ENCODE results near the gene NHERF1. TPM values are rescaled to one million over a fixed set of nuclear protein-coding genes. Genes with fewer than 3 reads are reported as not detected.

NHERF1 gene
- total and polyA plus RNA-seq, 2 donors from 2014 or later, result 71.3 to 448 TPM

DNA sequence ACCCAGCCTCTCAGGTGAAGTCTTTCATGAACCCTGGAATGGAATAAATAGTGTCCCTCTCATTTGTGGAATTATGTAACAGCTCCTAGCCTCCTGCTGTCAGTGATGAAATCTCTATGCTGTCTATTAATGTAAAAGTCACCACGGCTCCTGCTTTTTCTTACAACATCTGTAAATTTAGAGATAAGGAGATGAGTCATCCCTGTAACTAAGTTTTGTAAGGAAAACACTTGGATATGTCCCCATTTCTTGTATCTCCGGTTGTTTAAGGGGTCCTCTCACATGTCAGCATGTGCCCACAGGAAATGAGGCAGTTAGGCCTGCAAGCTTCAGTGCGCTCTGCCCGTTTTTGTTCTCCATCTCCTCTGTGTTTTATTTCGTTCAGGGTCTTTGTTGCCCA lies 30.5 kb downstream of the NHERF1 start:
- FAIRE-seq, result no peak
- Histone ChIP-seq H3K4me1 (ENCODE audit: control insufficient read depth in 2 of 3, insufficient read depth in 2 of 3, low read depth in 1 of 3, low read length in 3 of 3) (peaks cover 0 to 14% (median 12%) of the 10 kb centered on the region in 3 donors), H3K9me3 (ENCODE audit: control insufficient read depth in 2 of 3, insufficient read depth in 1 of 3, low read length in 3 of 3) (no peaks in the 10 kb centered on the region), H3K9ac (ENCODE audit: low read length in 3 of 3) (no peak overlapping the region), H3K27ac (ENCODE audit: low read depth in 2 of 2, low read length in 2 of 2) (no peak overlapping the region), H3K36me3 (ENCODE audit: control insufficient read depth in 2 of 3, insufficient read depth in 3 of 3, low read length in 3 of 3) (peaks cover 0 to 4% (median 0%) of the 10 kb centered on the region in 3 donors), H3K4me3 (ENCODE audit: low read length in 3 of 3) (no peak overlapping the region), H3K27me3 (ENCODE audit: control insufficient read depth, insufficient read depth, low read length) (no peaks in the 10 kb centered on the region)
- intact Hi-C loops (cut with DNase I), result no loop called here
- TF ChIP-seq, protein P1, sequence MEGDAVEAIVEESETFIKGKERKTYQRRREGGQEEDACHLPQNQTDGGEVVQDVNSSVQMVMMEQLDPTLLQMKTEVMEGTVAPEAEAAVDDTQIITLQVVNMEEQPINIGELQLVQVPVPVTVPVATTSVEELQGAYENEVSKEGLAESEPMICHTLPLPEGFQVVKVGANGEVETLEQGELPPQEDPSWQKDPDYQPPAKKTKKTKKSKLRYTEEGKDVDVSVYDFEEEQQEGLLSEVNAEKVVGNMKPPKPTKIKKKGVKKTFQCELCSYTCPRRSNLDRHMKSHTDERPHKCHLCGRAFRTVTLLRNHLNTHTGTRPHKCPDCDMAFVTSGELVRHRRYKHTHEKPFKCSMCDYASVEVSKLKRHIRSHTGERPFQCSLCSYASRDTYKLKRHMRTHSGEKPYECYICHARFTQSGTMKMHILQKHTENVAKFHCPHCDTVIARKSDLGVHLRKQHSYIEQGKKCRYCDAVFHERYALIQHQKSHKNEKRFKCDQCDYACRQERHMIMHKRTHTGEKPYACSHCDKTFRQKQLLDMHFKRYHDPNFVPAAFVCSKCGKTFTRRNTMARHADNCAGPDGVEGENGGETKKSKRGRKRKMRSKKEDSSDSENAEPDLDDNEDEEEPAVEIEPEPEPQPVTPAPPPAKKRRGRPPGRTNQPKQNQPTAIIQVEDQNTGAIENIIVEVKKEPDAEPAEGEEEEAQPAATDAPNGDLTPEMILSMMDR (IDR thresholded peaks at IDR 0.05; ENCODE audit: borderline replicate concordance, extremely low read depth, insufficient read depth), result no peak
- no peak for DNase-seq

DNA sequence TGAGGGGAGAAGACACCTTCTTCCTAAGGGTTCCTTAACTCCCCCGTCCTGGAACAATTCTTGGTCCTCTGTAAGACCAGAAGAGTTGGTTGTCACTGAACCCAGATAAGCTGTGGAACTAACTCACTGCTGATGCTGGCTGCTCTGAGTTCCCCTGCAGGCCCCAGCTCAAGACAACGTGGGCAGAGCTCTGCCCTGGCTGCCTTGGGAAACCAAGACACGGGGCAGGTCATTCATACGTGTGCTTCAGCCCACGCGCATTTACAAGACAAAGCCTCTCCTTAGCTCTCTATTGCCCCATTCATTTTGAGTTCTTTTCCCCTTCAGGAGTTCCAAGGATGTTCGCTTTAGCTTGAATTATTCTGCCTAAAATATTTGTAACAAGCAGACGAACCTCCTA lies 31.1 kb downstream of the NHERF1 start:
- FAIRE-seq, result no peak
- no peaks in the 10 kb centered on the region for H3K27me3 ChIP-seq (ENCODE audit: control insufficient read depth, insufficient read depth, low read length)
- peaks cover 0 to 4% (median 0%) of the 10 kb centered on the region in 3 donors for H3K36me3 ChIP-seq (ENCODE audit: control insufficient read depth in 2 of 3, insufficient read depth in 3 of 3, low read length in 3 of 3)
- H3K4me3 ChIP-seq (ENCODE audit: low read length in 3 of 3), result no peak overlapping the region
- peaks cover 0 to 14% (median 12%) of the 10 kb centered on the region in 3 donors for H3K4me1 ChIP-seq (ENCODE audit: control insufficient read depth in 2 of 3, insufficient read depth in 2 of 3, low read depth in 1 of 3, low read length in 3 of 3)
- TF ChIP-seq, protein P1 (IDR thresholded peaks at IDR 0.05; ENCODE audit: borderline replicate concordance, extremely low read depth, insufficient read depth), result no peak
- H3K9ac ChIP-seq (ENCODE audit: low read length in 3 of 3), result no peak overlapping the region
- DNase-seq, result no peak
- intact Hi-C loops (cut with DNase I), result no loop called here
- H3K9me3 ChIP-seq (ENCODE audit: control insufficient read depth in 2 of 3, insufficient read depth in 1 of 3, low read length in 3 of 3), result no peaks in the 10 kb centered on the region
- H3K27ac ChIP-seq (ENCODE audit: low read depth in 2 of 2, low read length in 2 of 2), result no peak overlapping the region

DNA sequence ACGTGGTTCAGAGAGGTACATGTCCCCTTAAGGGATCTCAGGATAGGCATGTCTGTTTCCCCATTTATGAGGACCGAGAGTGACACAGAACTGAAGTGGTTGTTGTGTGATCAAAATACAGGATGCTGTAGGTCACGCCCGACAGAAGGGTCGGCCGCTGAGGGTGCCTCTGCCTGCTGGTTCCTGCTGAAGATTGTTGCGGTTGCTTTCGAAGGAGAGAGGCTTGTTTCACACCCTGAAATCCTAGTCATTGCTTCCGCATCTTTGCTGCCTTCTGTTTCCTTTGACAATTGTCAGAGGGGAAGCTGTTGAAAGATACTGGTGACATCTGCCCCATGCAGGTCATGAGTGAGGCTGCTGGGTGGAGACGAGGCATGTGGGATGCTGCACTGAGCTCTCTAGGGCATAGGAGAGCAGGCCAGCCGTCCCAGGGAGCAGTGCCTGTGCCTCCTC lies 31.5 kb downstream of the NHERF1 start:
- TF ChIP-seq, protein P1 (IDR thresholded peaks at IDR 0.05; ENCODE audit: borderline replicate concordance, extremely low read depth, insufficient read depth), result no peak
- Histone ChIP-seq H3K27me3 (ENCODE audit: control insufficient read depth, insufficient read depth, low read length) (no peaks in the 10 kb centered on the region), H3K9me3 (ENCODE audit: control insufficient read depth in 2 of 3, insufficient read depth in 1 of 3, low read length in 3 of 3) (no peaks in the 10 kb centered on the region), H3K4me1 (ENCODE audit: control insufficient read depth in 2 of 3, insufficient read depth in 2 of 3, low read depth in 1 of 3, low read length in 3 of 3) (peaks cover 0 to 14% (median 12%) of the 10 kb centered on the region in 3 donors), H3K9ac (ENCODE audit: low read length in 3 of 3) (no peak overlapping the region), H3K36me3 (ENCODE audit: control insufficient read depth in 2 of 3, insufficient read depth in 3 of 3, low read length in 3 of 3) (peaks cover 0 to 4% (median 0%) of the 10 kb centered on the region in 3 donors), H3K27ac (ENCODE audit: low read depth in 2 of 2, low read length in 2 of 2) (no peak overlapping the region), H3K4me3 (ENCODE audit: low read length in 3 of 3) (no peak overlapping the region)
- DNase-seq (no peak), FAIRE-seq (no peak)
- intact Hi-C loops (cut with DNase I), result no loop called here
